ENCODE data around the gene ZCCHC7. TPM values are rescaled to one million over a fixed set of nuclear protein-coding genes. Genes with fewer than 3 reads are reported as not detected.

Gene ZCCHC7
- polyA plus RNA-seq, 1 donor from 2014 or later, result 10.9 TPM

- Histone ChIP-seq H3K9me2 (ENCODE audit: insufficient read depth, low read length) (no peaks in the 10 kb centered on the region), H3K4me2 (ENCODE audit: low read length) (no peak overlapping the region), H3K9ac (ENCODE audit: low read length) (no peak overlapping the region), H4K20me1 (ENCODE audit: insufficient read depth) (no peaks in the 10 kb centered on the region), H3K79me2 (replicated peaks; ENCODE audit: insufficient read depth, low read length) (no peaks in the 10 kb centered on the region), H3K4me3 (ENCODE audit: low read length) (no peak overlapping the region), H3F3A (ENCODE audit: insufficient read depth, low read length, poor library complexity, severe bottlenecking) (no peaks in the 10 kb centered on the region), H3K27ac (ENCODE audit: low read length) (no peak overlapping the region), H2AFZ (ENCODE audit: low read depth, low read length) (no peak overlapping the region), H3K27me3 (ENCODE audit: insufficient read depth, low read depth, low read length) (no peaks in the 10 kb centered on the region), H3K9me3 (ENCODE audit: low read length) (no peaks in the 10 kb centered on the region), H3K36me3 (ENCODE audit: insufficient read depth, low read length) (no peaks in the 10 kb centered on the region)
- TF ChIP-seq MXI1 (conservative IDR thresholded peaks at IDR 0.05; ENCODE audit: poor library complexity, severe bottlenecking) (no peak), RAD21 (conservative IDR thresholded peaks at IDR 0.05) (no peak), EZH2 (IDR thresholded peaks at IDR 0.05; ENCODE audit: borderline replicate concordance, insufficient read depth, low read length, poor library complexity, severe bottlenecking) (no peak), EP300 (conservative IDR thresholded peaks at IDR 0.05; ENCODE audit: poor library complexity, severe bottlenecking) (no peak), POLR2AphosphoS5 (IDR thresholded peaks at IDR 0.05) (no peak), TAF1 (IDR thresholded peaks at IDR 0.05; ENCODE audit: low read depth) (no peak), SMC3 (conservative IDR thresholded peaks at IDR 0.05; ENCODE audit: poor library complexity) (no peak), REST (IDR thresholded peaks at IDR 0.05; ENCODE audit: borderline replicate concordance) (no peak)
- TF ChIP-seq, protein P1, sequence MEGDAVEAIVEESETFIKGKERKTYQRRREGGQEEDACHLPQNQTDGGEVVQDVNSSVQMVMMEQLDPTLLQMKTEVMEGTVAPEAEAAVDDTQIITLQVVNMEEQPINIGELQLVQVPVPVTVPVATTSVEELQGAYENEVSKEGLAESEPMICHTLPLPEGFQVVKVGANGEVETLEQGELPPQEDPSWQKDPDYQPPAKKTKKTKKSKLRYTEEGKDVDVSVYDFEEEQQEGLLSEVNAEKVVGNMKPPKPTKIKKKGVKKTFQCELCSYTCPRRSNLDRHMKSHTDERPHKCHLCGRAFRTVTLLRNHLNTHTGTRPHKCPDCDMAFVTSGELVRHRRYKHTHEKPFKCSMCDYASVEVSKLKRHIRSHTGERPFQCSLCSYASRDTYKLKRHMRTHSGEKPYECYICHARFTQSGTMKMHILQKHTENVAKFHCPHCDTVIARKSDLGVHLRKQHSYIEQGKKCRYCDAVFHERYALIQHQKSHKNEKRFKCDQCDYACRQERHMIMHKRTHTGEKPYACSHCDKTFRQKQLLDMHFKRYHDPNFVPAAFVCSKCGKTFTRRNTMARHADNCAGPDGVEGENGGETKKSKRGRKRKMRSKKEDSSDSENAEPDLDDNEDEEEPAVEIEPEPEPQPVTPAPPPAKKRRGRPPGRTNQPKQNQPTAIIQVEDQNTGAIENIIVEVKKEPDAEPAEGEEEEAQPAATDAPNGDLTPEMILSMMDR (IDR thresholded peaks at IDR 0.05; ENCODE audit: poor library complexity, severe bottlenecking), result no peak
Measured at GRCh38 chr9:37174247-37174646, 53.9 kb downstream of the ZCCHC7 start.

GRCh38 chr9:37178742-37179141 is 58.4 kb downstream of the ZCCHC7 start:
- Histone ChIP-seq H3K36me3 (ENCODE audit: insufficient read depth, low read length) (no peaks in the 10 kb centered on the region), H3K27me3 (ENCODE audit: insufficient read depth, low read depth, low read length) (no peaks in the 10 kb centered on the region), H3K4me3 (ENCODE audit: low read length) (no peak overlapping the region), H4K20me1 (ENCODE audit: insufficient read depth) (no peaks in the 10 kb centered on the region), H3K27ac (ENCODE audit: low read length) (no peak overlapping the region), H3K9ac (ENCODE audit: low read length) (no peak overlapping the region), H3K79me2 (replicated peaks; ENCODE audit: insufficient read depth, low read length) (no peaks in the 10 kb centered on the region), H3K4me2 (ENCODE audit: low read length) (no peak overlapping the region), H2AFZ (ENCODE audit: low read depth, low read length) (no peak overlapping the region), H3K9me3 (ENCODE audit: low read length) (no peaks in the 10 kb centered on the region), H3F3A (ENCODE audit: insufficient read depth, low read length, poor library complexity, severe bottlenecking) (no peaks in the 10 kb centered on the region), H3K9me2 (ENCODE audit: insufficient read depth, low read length) (no peaks in the 10 kb centered on the region)
- no peak for TF ChIP-seq SMC3 (conservative IDR thresholded peaks at IDR 0.05; ENCODE audit: poor library complexity)
- no peak for TF ChIP-seq EZH2 (IDR thresholded peaks at IDR 0.05; ENCODE audit: borderline replicate concordance, insufficient read depth, low read length, poor library complexity, severe bottlenecking)
- TF ChIP-seq TAF1 (IDR thresholded peaks at IDR 0.05; ENCODE audit: low read depth), result no peak
- TF ChIP-seq EP300 (conservative IDR thresholded peaks at IDR 0.05; ENCODE audit: poor library complexity, severe bottlenecking), result no peak
- TF ChIP-seq, protein P1 (IDR thresholded peaks at IDR 0.05; ENCODE audit: poor library complexity, severe bottlenecking), result no peak
- TF ChIP-seq MXI1 (conservative IDR thresholded peaks at IDR 0.05; ENCODE audit: poor library complexity, severe bottlenecking), result no peak
- no peak for TF ChIP-seq REST (IDR thresholded peaks at IDR 0.05; ENCODE audit: borderline replicate concordance)
- no peak for TF ChIP-seq RAD21 (conservative IDR thresholded peaks at IDR 0.05)
- no peak for TF ChIP-seq POLR2AphosphoS5 (IDR thresholded peaks at IDR 0.05)

Data from neural cell (in vitro differentiated cells).